DMS53 treated with DMSO at 0.1 percent for 48 hours (cell line): ENCODE data around the gene MAJIN.

Source experiments
- DNase-seq: peaks from one replicate; lab custom pipeline; 2025; ENCODE audit not compliant: unreplicated experiment; lab: John Stamatoyannopoulos, UW

The MAJIN gene

DNA sequence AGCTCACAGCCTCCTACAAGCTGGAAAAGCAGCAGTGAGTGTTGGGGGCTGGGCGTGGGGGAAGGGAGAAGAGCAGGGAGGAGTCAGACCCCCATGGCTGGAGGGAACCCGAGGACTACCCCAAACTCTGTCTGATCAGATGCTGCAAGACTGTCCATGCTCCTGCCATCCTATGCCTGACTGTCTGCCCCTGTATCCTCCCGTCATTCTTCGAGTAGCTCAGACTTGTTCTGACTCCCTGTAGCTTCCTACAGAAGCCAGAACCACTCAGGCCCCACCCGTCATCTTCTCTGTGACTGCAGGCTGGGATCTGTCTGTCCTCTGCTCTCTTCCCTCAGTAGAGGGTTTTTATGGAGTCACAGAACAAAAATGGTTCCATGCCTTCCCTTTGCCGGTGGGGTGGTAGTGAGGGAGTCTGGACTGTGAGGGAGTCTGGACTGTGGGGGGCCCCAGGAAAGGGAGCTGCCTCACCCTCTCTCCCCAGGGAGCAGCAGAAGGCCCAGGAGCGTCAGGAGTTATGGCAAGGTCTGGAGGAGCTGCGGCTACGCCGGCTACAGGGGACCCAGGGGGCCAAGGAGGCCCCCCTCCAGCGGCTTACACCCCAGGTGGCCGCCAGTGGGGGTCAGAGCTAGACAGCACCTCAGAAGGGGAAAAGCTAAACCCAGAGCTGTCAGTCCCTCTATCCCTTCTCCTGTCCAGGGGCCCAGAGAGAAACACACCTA lies 38.5 kb downstream of the MAJIN start:
- DNase-seq, result no peak

DNA sequence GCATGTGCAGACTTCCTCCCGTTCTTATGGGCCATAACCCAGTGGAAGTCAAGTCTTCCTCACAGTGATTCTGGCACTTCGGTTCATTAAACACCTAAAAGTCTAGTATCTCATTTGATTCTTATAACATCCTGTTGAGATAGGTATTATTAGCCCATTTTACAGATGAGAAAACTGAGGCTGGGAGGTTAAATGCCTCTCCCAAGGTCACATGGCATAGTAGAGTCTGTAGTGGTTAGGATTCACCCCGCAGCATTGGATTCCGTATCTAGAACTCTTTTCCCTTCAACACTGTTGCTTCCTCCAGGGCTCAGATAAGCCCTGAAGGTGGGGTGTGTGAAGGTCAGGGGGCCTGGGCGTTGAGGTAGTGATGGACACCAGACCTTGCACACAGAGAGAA lies 39.6 kb downstream of the MAJIN start:
- no peak for DNase-seq

DNA sequence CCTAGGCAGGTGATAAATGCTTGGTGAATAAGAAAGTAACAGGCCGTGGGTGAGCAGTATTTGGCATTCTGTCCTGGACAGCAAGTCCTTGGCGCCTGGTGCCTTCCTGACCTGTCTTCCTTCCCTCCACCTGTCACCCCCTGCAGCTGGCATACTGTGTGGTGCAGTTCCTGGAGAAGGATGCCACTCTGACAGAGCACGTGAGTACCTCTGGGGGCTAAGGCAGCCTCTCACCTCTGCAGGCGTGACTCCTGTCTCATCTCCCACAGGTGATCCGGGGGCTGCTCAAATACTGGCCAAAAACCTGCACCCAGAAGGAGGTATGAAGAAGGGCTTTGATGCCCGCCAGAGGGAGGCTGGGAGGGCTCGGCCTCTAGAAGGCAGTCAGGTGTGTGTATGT lies 40.6 kb downstream of the MAJIN start:
- DNase-seq, result no peak

DNA sequence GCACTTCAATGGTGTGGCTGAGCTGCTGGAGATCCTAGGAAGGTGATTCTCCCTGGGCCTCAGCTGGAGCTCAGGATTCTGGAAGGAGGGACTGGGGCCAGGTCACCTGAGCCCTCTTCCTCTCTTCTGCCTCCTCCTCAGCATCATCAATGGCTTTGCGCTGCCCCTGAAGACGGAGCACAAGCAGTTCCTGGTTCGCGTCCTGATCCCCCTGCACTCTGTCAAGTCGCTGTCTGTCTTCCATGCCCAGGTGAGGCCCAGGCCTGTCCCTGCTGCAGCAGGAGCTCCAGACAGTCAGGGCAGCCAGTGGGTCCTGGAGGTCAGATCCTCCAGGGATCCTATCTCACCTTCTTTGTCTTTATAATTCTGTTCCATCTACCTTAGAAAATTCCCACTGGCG lies 41.6 kb downstream of the MAJIN start:
- DNase-seq, result no peak

DNA sequence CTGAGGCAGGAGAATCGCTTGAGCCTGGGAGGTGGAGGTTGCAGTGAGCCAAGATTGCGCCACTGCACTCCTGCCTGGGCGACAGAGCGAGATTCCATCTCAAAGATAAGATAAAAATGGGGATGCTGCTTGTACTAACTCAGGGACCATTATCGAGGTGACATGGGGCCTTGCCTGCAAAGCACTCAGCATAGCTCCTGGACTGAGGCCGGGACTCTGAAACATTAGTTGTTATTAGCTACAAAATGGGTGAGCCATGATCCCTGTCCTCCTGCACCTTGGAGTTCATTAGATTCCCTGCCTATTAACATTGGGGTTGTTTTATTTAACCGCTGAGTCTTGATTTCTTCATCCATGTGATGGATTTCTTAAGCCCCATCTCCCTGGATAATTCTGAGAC lies 42.3 kb downstream of the MAJIN start:
- DNase-seq, result no peak

DNA sequence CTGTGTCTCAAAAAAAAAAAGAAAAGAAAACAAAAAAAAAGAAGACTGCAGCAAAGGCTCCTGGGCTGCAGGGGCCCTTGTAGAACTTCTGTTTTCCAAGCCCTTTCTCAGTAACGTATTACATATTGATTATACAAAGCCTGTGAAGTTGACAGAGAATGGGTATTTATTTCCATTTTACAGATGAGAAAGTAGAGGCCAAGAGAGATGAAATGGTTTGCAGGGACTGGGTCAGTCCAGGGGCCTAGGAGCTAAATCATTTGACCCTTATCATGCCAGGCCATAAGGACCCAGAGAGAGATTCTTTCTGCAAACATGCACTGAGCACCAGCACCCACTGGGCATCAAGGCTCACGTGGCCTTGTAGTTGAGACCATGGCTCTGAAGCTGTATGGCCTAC lies 43.0 kb downstream of the MAJIN start:
- no peak for DNase-seq

DNA sequence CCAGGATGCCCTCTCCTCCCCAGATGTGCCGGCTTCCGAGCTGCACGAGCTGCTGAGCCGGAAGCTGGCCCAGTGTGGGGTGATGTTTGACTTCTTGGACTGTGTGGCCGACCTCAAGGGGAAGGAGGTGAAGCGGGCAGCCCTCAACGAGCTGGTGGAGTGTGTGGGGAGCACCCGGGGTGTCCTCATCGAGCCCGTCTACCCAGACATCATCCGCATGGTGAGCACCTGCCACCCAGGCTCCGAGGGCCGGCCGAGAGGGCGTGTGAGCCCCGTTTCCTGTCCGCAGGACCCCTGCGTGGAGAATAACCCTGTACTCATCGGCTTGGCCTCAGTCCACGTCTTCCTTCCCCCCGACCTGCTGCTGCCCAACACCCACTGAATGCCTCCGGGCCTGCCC lies 45.2 kb downstream of the MAJIN start:
- DNase-seq, result no peak

DNA sequence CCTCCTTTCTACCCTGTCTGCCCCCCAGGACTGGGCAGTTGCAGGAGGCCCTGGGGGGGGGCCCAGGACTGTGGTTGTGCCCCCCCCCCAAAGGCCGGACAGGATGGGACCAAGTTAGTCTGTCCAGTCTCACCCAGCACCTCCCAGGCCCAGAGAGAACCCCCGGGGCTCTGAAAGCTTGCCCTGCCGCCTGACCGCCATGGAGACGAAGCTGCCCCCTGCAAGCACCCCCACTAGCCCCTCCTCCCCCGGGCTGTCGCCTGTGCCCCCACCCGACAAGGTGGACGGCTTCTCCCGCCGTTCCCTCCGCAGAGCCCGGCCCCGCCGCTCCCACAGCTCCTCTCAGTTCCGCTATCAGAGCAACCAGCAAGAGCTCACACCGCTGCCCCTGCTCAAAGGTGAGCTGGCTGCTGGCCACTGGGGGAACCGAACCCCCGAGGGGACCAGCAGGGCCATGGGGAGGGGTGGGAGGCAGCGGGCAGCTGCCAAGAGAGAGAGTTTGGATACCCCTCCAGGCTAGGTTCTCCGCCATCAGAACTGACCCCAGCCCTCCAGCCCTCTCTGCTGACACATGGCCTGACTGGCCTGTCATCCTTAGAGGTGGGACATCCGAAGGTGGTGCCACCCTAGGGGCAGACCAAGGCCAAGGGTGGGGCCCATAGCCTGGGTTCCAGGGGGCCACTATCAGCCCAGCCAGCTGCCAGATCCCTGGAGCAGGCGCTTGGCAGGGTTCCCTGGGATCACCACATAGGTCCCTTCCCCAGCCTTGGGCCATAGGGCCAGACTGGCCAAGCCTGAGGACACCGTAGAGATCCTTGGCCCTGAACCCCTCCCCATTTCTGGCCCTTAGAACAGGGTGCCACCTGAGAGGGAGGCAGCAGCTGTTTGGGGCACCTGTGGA lies 46.1 kb downstream of the MAJIN start:
- DNase-seq, result no peak

DNA sequence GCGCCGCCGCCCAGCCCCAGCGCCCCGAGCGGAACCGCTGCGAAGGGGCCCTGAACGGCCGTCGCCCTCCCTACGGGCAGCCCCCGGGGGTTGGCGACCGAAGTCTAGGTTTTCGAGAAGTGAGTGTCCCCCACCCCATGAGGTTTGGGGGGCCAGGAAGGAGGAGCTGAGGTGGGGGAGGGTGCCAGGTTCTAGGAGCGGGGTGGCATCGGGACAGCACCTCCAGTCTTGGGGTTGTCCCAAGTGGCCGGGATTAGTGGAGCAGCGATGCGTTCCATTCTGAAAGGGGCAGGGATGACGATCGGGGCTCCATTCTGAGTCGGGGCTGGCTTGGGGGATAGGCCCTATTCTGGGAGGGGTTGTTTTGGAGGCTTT lies 47.0 kb downstream of the MAJIN start:
- DNase-seq, result no peak

DNA sequence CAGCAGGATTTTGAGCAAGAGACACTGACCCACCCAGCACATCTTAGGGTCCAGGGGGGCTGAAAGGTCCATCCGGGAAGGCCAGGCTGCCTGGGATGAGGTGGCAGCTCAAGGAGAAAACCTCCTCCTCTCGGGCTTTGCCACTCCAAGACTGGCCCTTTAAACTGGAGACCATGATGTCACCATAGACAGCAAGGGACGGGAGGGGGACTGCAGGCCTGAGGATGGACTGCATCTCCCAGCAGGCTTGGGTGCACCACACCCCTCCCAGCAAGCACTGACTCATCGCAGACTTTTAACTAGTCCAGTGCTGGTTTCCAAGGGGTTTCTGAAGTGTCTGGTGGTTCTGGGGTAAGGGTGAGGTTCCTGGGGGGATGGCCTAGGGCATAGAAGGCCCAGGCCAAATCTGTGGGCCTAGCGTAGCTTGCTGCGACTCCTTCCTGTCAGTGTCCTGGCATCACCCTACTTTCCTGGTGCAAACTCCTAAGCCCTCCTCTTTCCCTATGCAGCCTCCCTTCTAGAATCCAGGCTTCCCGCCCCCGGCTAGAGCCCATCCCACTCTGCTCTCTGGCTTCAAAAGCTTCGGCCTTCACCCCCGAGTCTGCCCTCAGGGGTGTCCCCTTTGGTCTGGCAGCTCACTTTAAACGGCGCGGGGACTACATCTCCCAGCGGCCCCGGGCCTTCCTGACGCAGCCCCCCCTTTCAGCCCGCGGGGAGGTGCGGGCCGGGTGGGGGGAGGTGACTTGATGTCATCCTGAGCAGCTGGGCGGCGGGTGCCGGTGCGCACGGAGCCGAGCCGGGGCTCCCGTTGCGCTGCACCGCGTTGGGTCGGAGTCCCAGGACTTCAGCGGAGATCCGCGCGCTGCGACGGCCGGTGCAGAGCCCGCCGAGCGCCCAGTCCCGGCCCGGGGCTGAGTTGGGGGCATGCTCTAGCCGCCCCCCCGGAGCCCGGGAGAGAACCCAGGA lies 47.7 kb downstream of the MAJIN start, which contains the start of gene PPP2R5B:
Gene PPP2R5B, plus strand, starts transcription at position 746 of the 966 bp plus-strand sequence. CDS start 1,046 bp downstream, outside the sequence.
- peak; percentile 81 for DNase-seq

DNA sequence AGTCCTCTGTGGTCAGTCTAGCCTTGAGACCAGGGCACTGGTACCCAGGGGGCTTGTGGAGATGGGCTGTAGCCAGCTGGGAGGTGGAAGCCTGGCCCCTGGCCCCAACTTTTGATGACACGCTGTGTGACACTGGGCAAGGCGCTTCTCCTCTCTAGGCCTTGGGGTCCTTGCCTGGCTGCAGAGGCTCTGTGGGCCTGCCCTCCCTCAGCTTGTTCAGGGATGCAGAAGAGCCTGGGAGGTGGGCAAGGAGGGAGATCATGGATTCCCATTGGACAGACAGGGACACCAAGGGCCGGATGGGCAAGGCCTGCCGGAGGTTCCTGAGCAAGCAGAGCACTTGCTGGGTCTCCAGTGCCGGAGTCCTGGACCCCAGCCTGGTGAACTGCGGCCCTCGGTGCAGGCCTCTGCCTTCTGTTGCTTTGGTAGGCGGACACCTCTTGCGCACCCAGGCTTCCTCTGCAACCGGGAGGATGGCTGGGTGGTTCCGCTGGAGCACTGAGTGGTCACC lies 48.7 kb downstream of the MAJIN start:
- DNase-seq, result no peak

DNA sequence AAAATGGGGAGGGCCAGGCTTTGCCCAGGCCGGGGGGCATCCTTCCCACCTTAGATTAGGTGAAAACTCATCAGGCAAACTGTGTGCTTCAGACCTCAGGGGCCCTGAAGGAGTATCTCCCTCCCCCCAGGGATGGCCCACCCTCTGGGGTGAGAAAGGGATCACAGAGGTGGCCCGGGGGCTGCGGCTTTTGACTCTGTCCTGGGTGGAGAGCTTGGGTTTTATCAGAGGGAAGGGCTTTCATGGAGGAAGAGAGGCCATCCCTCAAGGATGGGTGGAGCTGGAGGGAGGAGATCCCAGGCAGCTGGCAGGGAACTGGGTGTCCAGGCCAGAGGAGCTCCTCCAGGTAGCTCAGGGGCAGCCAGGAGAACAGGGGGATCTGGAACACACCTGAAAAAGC lies 50.5 kb downstream of the MAJIN start:
- no peak for DNase-seq

DNA sequence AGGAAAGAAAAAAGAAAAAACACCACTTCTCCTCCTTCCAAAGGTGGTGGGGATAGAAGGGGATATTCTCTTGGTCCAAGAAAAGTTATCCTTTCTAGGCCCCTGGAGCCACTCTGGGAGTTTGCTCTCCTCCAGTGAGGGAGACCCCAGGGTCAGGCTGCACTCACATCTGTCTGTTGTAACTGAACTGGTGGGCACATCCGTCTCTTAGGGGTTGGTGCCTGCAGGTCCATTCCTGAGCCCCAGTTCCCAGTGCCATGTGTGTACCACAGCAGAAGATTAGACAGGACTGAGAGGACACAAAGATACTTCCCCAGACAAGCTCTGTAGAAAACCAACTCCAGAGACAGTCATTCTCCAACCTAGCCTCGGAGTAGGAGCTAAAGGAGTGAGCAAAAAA lies 51.8 kb downstream of the MAJIN start:
- DNase-seq, result no peak

DNA sequence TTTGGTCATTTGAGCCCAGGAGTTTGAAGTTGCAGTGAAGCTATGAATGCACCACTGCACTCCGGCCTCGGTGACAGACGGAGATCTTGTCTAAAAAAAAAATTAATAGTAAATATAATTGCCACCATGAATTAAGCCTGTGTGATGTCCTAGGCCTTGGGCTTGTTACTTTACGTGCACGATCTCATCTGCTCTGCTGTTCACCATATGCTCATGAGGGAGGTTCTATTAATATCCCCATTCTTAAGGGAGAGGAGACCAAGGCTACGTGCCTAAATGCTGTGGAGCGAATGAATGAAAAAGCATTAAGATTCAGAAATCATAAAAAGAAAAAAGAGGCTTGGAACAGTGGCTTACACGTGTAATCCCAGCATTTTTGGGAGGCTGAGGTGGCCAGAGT lies 52.3 kb downstream of the MAJIN start:
- no peak for DNase-seq

DNA sequence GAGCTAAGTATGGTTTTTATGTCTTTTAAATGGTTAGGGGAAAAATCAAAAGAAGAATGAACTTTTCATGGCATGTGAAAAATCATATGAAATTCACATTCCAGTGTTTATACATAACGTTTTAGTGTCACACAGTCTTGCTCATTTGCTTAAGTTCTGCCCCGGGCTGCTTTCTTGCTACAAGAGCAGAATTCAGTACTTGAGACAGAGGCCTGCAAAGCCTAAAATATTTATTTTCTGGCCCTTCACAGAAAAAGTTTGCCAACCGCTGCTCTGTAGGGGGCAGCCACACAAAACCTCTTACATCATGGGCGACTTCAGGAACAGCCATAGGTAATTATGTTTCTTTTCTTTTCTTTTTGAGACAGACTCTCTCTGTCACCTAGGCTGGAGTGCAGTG lies 53.9 kb downstream of the MAJIN start:
- no peak for DNase-seq

DNA sequence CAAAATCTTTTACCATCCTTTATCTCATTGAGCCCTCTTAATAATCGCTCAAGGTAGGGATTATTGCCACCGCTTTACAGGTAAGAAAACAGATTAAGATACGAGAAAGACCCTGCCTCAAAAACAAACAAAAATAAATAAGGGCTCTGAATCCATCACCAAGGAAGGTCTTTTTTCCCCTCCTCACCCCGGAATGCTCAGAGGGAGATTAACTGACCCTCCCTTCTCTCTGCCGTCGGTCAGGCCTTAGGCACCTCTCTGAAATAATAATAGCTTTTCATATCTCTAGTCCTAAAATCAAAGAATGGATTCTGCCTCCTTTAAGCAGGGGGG lies 54.3 kb downstream of the MAJIN start:
- no peak for DNase-seq

DNA sequence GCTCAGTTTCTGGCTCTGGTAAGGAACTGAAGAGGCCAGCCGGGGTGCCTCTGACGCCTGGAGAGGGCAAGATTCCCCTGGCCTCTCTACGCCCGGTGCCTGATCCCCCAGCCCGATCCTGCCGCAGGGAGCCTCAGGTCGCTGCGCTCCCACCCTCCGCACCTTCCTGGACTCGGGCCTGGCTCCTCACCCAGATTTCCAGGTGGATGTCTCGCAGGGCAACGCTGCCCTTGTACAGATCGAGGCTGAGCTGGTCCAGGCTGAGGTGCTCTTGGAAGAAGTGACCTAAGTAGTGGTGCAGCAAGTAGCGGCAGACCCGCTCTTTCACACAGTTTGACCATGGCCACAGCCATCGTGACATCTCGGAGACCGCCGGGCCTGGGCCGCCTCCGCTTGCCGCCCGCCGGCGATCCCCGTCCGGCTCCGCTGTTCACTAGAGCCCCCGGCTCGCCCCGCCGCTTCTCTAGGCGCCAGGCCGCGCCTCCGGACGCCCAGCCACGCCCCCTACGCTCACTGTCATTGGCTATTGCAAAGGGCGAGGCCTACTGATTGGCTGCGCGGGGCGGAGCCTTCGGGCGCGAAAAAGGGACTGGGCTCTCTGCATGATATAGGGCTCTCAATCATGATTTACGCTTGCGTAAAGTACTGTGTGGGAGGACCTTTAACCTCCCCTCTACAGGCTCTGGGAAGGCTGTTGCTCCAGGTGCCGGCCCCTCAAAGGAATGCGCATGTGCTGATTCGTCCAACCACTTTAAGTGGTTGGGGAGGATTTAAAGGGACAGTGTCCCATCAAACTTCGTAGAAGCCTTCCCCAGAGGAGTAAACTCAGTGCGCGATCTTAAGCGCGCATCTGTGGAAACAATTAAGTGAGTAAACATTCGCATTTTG lies 54.9 kb downstream of the MAJIN start, which contains the start of gene ATG2A:
Gene ATG2A, minus strand, starts transcription at position 435 of the 888 bp plus-strand sequence. Its CDS starts 74 bp downstream, at position 361.
- peak; percentile 99 for DNase-seq

DNA sequence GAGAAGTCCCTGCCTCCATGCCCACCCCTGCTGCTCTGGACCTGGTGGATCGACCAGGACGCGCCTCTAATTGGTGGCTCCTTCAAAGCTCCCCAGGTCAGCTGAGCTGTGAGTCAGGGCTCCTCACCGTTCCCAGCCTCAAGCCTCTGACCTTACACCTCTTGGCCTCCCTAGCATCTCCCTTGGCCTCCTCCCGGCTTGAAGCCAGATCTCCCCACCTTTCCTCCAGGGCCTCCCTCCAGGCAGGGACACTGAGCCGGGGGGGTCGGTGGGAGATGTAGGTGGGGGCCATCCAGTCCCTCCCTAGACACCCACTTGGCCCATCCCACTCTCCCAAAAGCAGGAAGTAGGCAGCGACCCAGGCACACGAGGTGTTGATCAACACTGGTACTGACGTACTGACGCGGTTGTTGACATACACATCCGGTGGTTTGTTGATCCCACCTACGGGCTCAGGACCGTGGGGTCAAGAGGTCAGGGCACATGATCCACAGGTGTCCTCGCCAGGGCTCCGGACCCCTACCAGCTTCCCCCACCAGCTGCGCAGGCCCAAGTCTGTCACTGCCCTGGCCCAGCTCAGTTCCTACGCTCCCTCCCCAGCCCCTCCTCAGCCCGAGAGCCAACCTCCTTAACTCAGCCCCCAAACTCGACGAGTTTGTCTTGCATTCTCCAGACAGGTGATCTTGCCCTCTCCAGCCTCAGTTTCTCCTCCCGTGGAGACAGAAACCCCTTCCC lies 55.7 kb downstream of the MAJIN start:
- no peak for DNase-seq

DNA sequence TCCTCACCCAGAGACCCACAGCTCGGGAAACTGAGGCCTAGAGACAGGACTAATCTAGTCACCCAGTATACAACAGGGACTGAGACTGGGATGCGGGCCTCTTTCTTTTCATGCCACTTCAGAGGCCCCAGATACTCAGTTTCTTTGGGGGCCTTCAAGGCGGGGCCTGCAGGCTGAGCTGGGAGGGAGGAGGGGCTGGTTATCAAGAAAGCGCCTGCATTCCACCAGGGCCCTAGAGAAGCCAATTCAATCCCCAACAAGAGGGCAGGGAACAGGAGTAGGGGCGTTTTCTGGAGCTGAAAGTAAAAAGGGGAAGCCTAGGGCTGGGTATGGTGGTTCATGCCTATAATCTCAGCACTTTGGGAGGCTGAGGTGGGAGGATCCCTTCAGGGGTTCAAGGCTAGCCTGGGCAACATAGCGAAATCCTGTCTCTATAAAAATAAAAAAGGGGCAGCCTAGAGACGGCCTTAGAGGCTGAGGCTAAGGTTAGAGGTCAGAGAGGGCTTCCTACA lies 56.5 kb downstream of the MAJIN start:
- DNase-seq, result no peak
